Measurements from ENCODE around the gene FEZF1.

DNA sequence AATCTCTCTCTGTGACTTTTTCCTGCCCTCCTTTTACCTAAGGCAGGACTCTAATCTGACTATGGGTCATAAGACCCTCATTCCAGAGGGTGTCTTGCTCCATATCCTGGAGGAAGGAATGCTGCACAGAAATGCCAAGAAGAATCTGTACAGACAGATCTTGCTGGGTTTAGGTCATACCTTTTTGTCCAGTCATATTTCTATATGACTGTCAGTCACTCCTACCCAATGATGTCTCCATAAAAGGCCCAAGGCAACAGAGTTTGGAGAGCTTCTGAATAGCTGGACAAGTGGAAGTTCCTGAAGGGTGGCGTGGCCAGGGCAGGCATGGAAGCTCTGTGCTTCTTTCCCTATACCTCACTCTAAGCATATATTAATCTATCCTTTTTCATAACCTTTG is 47.5 kb downstream of the FEZF1 start:
- TF ChIP-seq, protein P1, sequence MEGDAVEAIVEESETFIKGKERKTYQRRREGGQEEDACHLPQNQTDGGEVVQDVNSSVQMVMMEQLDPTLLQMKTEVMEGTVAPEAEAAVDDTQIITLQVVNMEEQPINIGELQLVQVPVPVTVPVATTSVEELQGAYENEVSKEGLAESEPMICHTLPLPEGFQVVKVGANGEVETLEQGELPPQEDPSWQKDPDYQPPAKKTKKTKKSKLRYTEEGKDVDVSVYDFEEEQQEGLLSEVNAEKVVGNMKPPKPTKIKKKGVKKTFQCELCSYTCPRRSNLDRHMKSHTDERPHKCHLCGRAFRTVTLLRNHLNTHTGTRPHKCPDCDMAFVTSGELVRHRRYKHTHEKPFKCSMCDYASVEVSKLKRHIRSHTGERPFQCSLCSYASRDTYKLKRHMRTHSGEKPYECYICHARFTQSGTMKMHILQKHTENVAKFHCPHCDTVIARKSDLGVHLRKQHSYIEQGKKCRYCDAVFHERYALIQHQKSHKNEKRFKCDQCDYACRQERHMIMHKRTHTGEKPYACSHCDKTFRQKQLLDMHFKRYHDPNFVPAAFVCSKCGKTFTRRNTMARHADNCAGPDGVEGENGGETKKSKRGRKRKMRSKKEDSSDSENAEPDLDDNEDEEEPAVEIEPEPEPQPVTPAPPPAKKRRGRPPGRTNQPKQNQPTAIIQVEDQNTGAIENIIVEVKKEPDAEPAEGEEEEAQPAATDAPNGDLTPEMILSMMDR (IDR thresholded peaks at IDR 0.05) = no peak
- TF ChIP-seq POLR2A (IDR thresholded peaks at IDR 0.05) = no peak
- TF ChIP-seq EP300 (IDR thresholded peaks at IDR 0.05) = no peak
- TF ChIP-seq POLR2AphosphoS5 (IDR thresholded peaks at IDR 0.05) = no peak

All from stomach (tissue), 4 donors.